ENCODE measurements around the gene RCAN1. TPM values are rescaled to one million over a fixed set of nuclear protein-coding genes. Genes with fewer than 3 reads are reported as not detected.

Gene RCAN1
- total RNA-seq, 1 donor from 2014 or later, result 13.0 TPM

DNA sequence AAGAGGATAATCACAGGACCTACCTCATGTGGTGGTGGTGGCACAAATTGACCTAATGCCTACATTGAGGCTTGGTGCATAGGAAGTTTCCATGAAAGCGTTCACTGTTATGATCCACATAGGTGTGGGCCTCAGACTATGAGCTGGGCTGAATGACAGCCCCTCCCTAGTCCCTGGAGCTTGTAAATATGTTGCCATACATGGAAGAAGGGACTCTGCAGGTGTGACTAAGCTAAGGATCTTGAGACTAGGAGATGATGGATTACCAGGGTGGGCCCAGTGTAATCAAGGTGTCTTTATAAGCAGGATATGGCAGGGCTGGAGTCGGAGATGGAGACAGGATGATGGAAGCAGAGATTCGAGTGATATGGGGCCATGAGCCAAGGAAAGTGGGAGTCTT is 71.9 kb downstream of the RCAN1 start:
- Mint-ChIP-seq H3K9me3 (peaks cover 2% of the 10 kb centered on the region), H3K36me3 (ENCODE audit: low read depth) (no peaks in the 10 kb centered on the region), H3K4me3 (no peak overlapping the region), H3K4me1 (peaks cover 36% of the 10 kb centered on the region), H3K27me3 (ENCODE audit: low read depth) (no peaks in the 10 kb centered on the region), H3K27ac (ENCODE audit: unreplicated experiment) (no peak overlapping the region)
- no peak for DNase-seq (ENCODE audit: low read depth, low spot score)
- TF ChIP-seq, protein P1, sequence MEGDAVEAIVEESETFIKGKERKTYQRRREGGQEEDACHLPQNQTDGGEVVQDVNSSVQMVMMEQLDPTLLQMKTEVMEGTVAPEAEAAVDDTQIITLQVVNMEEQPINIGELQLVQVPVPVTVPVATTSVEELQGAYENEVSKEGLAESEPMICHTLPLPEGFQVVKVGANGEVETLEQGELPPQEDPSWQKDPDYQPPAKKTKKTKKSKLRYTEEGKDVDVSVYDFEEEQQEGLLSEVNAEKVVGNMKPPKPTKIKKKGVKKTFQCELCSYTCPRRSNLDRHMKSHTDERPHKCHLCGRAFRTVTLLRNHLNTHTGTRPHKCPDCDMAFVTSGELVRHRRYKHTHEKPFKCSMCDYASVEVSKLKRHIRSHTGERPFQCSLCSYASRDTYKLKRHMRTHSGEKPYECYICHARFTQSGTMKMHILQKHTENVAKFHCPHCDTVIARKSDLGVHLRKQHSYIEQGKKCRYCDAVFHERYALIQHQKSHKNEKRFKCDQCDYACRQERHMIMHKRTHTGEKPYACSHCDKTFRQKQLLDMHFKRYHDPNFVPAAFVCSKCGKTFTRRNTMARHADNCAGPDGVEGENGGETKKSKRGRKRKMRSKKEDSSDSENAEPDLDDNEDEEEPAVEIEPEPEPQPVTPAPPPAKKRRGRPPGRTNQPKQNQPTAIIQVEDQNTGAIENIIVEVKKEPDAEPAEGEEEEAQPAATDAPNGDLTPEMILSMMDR (conservative IDR thresholded peaks at IDR 0.05), result no peak

GRCh38 chr21:34540206-34540605 is 74.7 kb downstream of the RCAN1 start:
- Mint-ChIP-seq H3K27ac (ENCODE audit: unreplicated experiment) (no peak overlapping the region), H3K4me3 (no peak overlapping the region), H3K9me3 (peaks cover 2% of the 10 kb centered on the region), H3K36me3 (ENCODE audit: low read depth) (no peaks in the 10 kb centered on the region), H3K4me1 (peaks cover 26% of the 10 kb centered on the region), H3K27me3 (ENCODE audit: low read depth) (no peaks in the 10 kb centered on the region)
- TF ChIP-seq, protein P1 (conservative IDR thresholded peaks at IDR 0.05), result no peak
- DNase-seq (ENCODE audit: low read depth, low spot score), result no peak

DNA sequence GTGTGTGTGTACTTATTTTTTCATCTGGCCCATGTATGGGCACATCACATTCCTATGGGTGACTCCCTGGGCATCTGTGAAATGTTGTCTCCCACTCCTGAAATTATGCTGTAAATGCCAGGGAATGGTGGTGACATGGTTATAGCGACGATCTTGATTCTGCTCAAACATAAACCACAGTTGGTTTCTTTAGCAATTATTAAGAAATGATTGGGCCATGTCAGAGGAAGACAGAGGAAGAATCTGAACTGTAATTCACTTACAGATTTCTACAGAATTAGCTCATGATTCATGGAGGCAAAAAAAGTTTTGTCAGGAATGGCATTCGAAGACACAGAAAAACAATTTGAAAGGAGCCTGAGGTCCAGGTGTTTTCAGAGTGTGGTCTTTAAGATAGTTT is 77.1 kb downstream of the RCAN1 start:
- H3K27ac Mint-ChIP-seq (ENCODE audit: unreplicated experiment), result no peak overlapping the region
- DNase-seq (ENCODE audit: low read depth, low spot score), result no peak
- H3K27me3 Mint-ChIP-seq (ENCODE audit: low read depth), result no peaks in the 10 kb centered on the region
- peaks cover 26% of the 10 kb centered on the region for H3K4me1 Mint-ChIP-seq
- H3K36me3 Mint-ChIP-seq (ENCODE audit: low read depth), result peaks cover 2% of the 10 kb centered on the region
- no peak overlapping the region for H3K4me3 Mint-ChIP-seq
- TF ChIP-seq, protein P1 (conservative IDR thresholded peaks at IDR 0.05), result no peak
- H3K9me3 Mint-ChIP-seq, result no peaks in the 10 kb centered on the region

DNA sequence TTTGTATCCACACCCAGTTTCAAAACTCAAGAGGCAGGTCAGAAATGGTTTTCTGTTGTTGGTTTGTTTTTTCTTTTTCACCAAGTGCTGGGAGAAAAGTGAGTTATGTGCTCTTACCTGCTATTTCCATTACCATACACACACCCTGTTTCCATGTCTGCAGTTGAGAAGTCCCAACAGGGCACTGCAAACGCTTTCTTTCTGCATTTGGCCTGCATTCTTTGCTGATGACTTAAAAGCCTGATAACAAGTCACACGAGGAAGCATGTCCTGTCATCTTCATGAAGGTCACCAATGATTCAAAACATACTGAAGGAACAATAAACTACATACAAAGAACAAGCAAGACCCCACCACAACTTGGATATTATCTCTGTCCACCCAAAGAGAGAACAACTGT is 78.1 kb downstream of the RCAN1 start:
- TF ChIP-seq, protein P1 (conservative IDR thresholded peaks at IDR 0.05), result no peak
- no peaks in the 10 kb centered on the region for H3K9me3 Mint-ChIP-seq
- peaks cover 32% of the 10 kb centered on the region for H3K4me1 Mint-ChIP-seq
- H3K27ac Mint-ChIP-seq (ENCODE audit: unreplicated experiment), result no peak overlapping the region
- H3K36me3 Mint-ChIP-seq (ENCODE audit: low read depth), result peaks cover 2% of the 10 kb centered on the region
- no peaks in the 10 kb centered on the region for H3K27me3 Mint-ChIP-seq (ENCODE audit: low read depth)
- DNase-seq (ENCODE audit: low read depth, low spot score), result no peak
- no peak overlapping the region for H3K4me3 Mint-ChIP-seq

DNA sequence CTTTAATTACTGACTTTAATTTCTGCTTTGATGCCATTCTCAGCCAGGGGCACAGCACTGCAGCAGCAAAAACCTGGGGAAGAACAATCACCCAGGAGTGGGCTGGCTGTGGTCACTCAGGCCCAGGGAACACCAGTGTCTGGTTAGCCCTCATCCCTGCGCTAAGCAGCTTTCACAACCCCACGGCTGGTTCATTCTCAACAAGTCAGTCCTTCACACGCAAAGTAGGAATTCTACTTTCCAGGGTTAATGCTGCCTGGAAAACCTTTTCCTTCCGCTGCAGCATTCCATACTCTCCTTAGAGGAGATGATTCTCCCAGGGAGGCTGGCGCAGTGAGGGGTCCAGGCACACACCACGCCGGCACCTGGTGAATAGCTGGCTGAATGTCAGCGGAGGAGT is 78.6 kb downstream of the RCAN1 start:
- TF ChIP-seq, protein P1 (conservative IDR thresholded peaks at IDR 0.05), result no peak
- no peaks in the 10 kb centered on the region for H3K27me3 Mint-ChIP-seq (ENCODE audit: low read depth)
- H3K36me3 Mint-ChIP-seq (ENCODE audit: low read depth), result peaks cover 2% of the 10 kb centered on the region
- no peak overlapping the region for H3K4me3 Mint-ChIP-seq
- no peak overlapping the region for H3K27ac Mint-ChIP-seq (ENCODE audit: unreplicated experiment)
- H3K4me1 Mint-ChIP-seq, result peaks cover 37% of the 10 kb centered on the region
- no peak for DNase-seq (ENCODE audit: low read depth, low spot score)
- no peaks in the 10 kb centered on the region for H3K9me3 Mint-ChIP-seq

GRCh38 chr21:34535886-34536285 is 79.0 kb downstream of the RCAN1 start:
- Mint-ChIP-seq H3K27me3 (ENCODE audit: low read depth) (no peaks in the 10 kb centered on the region), H3K36me3 (ENCODE audit: low read depth) (peaks cover 2% of the 10 kb centered on the region), H3K4me1 (peaks cover 37% of the 10 kb centered on the region), H3K9me3 (no peaks in the 10 kb centered on the region), H3K4me3 (no peak overlapping the region), H3K27ac (ENCODE audit: unreplicated experiment) (no peak overlapping the region)
- TF ChIP-seq, protein P1 (conservative IDR thresholded peaks at IDR 0.05), result no peak
- no peak for DNase-seq (ENCODE audit: low read depth, low spot score)
